H9 (cell line): ENCODE measurements around the gene PEPD. TPM values are rescaled to one million over a fixed set of nuclear protein-coding genes. Genes with fewer than 3 reads are reported as not detected.

Experiments
- DNase-seq: peaks from one replicate; pipeline ENCODE4 v3.0.0-alpha.2; 2017
- H2AFZ ChIP-seq: one replicate; pipeline ENCODE4 v1.6.1; 2013; ENCODE audit warnings: mild to moderate bottlenecking, low read length, control low read depth, moderate library complexity
- H2AK5ac ChIP-seq: 2 replicates; pipeline ENCODE4 v1.6.1; 2013; ENCODE audit warnings: low read length, control low read depth, mixed read lengths; ENCODE audit not compliant: insufficient read length
- H2BK120ac ChIP-seq: one replicate; pipeline ENCODE4 v1.6.1; 2013; ENCODE audit warnings: low read depth, mild to moderate bottlenecking, low read length, control low read depth, inconsistent platforms; ENCODE audit not compliant: poor library complexity, severe bottlenecking
- H2BK12ac ChIP-seq: 2 replicates; pipeline ENCODE4 v1.6.1; 2013; ENCODE audit warnings: low read length, control low read depth, mixed read lengths, low read depth; ENCODE audit not compliant: insufficient read length
- H2BK15ac ChIP-seq: 2 replicates; pipeline ENCODE4 v1.6.1; 2013; ENCODE audit warnings: low read depth, low read length, control low read depth
- H2BK20ac ChIP-seq: one replicate; pipeline ENCODE4 v1.6.1; 2013; ENCODE audit warnings: low read depth, mild to moderate bottlenecking, low read length, control low read depth, inconsistent platforms; ENCODE audit not compliant: poor library complexity, severe bottlenecking
- H2BK5ac ChIP-seq: 2 replicates; pipeline ENCODE4 v1.6.1; 2013; ENCODE audit warnings: low read length, control low read depth, mixed read lengths; ENCODE audit not compliant: insufficient read length
- H3K14ac ChIP-seq: 2 replicates; pipeline ENCODE4 v1.6.1; 2013; ENCODE audit warnings: low read length, control low read depth; ENCODE audit not compliant: insufficient read depth
- H3K18ac ChIP-seq: 2 replicates; pipeline ENCODE4 v1.6.1; 2013; ENCODE audit warnings: low read depth, mild to moderate bottlenecking, mixed read lengths, low read length, control low read depth; ENCODE audit not compliant: insufficient read length
- H3K23ac ChIP-seq: 2 replicates; pipeline ENCODE4 v1.6.1; 2013; ENCODE audit warnings: low read length, control low read depth, mixed read lengths, low read depth; ENCODE audit not compliant: insufficient read length
- H3K23me2 ChIP-seq: 2 replicates; pipeline ENCODE4 v1.6.1; 2013; ENCODE audit warnings: low read depth, mild to moderate bottlenecking, mixed read lengths, low read length, control low read depth; ENCODE audit not compliant: insufficient read length, poor library complexity, severe bottlenecking
- H3K27ac ChIP-seq: 2 replicates; pipeline ENCODE4 v1.5.1; 2013; ENCODE audit warnings: low read length, control low read depth, mixed read lengths, low read depth; ENCODE audit not compliant: insufficient read length
- H3K27me3 ChIP-seq: 2 replicates; pipeline ENCODE4 v1.6.1; 2013; ENCODE audit warnings: low read length, control low read depth, inconsistent platforms; ENCODE audit not compliant: insufficient read depth
- H3K4ac ChIP-seq: 2 replicates; pipeline ENCODE4 v1.6.1; 2013; ENCODE audit warnings: low read depth, mild to moderate bottlenecking, control low read depth, inconsistent platforms, low read length, moderate library complexity
- H3K4me1 ChIP-seq: 2 replicates; pipeline ENCODE4 v1.6.1; 2013; ENCODE audit warnings: low read length, control low read depth, inconsistent platforms; ENCODE audit not compliant: insufficient read depth
- H3K4me2 ChIP-seq: 2 replicates; pipeline ENCODE4 v1.6.1; 2013; ENCODE audit warnings: low read length, control low read depth, mixed read lengths; ENCODE audit not compliant: insufficient read length, insufficient read depth
- H3K56ac ChIP-seq: 2 replicates; pipeline ENCODE4 v1.6.1; 2013; ENCODE audit warnings: low read depth, mild to moderate bottlenecking, mixed read lengths, low read length, control low read depth; ENCODE audit not compliant: insufficient read length
- H3K79me1 ChIP-seq: 2 replicates; pipeline ENCODE4 v1.6.1; 2013; ENCODE audit warnings: low read depth, mild to moderate bottlenecking, moderate library complexity, low read length, control low read depth, inconsistent platforms; ENCODE audit not compliant: insufficient read depth, poor library complexity, severe bottlenecking
- H3K79me2 ChIP-seq: 2 replicates; pipeline ENCODE4 v1.6.1; 2013; ENCODE audit warnings: low read length, control low read depth, inconsistent platforms; ENCODE audit not compliant: insufficient read depth
- H3K9ac ChIP-seq: 2 replicates; pipeline ENCODE4 v1.6.1; 2013; ENCODE audit warnings: low read length, control low read depth, mixed read lengths; ENCODE audit not compliant: insufficient read length; ENCODE audit errors: extremely low read depth
- H3K9me3 ChIP-seq: one replicate; pipeline ENCODE4 v1.6.1; 2013; ENCODE audit warnings: low read depth, low read length, inconsistent platforms; ENCODE audit not compliant: control insufficient read depth
- H3T11ph ChIP-seq: one replicate; pipeline ENCODE4 v1.6.1; 2013; ENCODE audit warnings: mild to moderate bottlenecking, low read length, control low read depth, inconsistent platforms
- H4K20me1 ChIP-seq: one replicate; pipeline ENCODE4 v1.6.1; 2013; ENCODE audit not compliant: control insufficient read depth, insufficient read length, insufficient read depth
- H4K5ac ChIP-seq: 2 replicates; pipeline ENCODE4 v1.6.1; 2013; ENCODE audit warnings: low read depth, mild to moderate bottlenecking, mixed read lengths, low read length, control low read depth; ENCODE audit not compliant: insufficient read length
- H4K8ac ChIP-seq: replicated peaks from 2 replicates; pipeline ENCODE4 v1.6.1; 2013; ENCODE audit warnings: low read length, control low read depth, mixed read lengths, low read depth; ENCODE audit not compliant: insufficient read length
- H4K91ac ChIP-seq: 2 replicates; pipeline ENCODE4 v1.6.1; 2013; ENCODE audit warnings: low read depth, mild to moderate bottlenecking, moderate library complexity, mixed read lengths, low read length, control low read depth; ENCODE audit not compliant: insufficient read length
- H3K27ac Mint-ChIP-seq, 3 experiments: 2 replicates in 2 of 3; 3 replicates in 1 of 3; pipeline ENCODE4 v1.8.0; 2020 to 2021; ENCODE audit warnings: mixed read lengths in 3 of 3, mild to moderate bottlenecking in 1 of 3, moderate library complexity in 1 of 3
- H3K27me3 Mint-ChIP-seq: 2 replicates; pipeline ENCODE4 v1.8.0; 2021; ENCODE audit warnings: low read depth, mild to moderate bottlenecking, moderate library complexity, mixed read lengths
- H3K36me3 Mint-ChIP-seq, 3 experiments: 2 replicates in 2 of 3; 3 replicates in 1 of 3; pipeline ENCODE4 v1.8.0; 2020 to 2021; ENCODE audit warnings: low read depth in 3 of 3, mixed read lengths in 3 of 3; ENCODE audit not compliant: insufficient read depth in 1 of 3
- H3K4me1 Mint-ChIP-seq, 2 experiments: 2 replicates each; pipeline ENCODE4 v1.8.0; 2020; ENCODE audit warnings: mixed read lengths in 2 of 2
- H3K4me3 Mint-ChIP-seq, 2 experiments: 2 replicates in 1 of 2; 3 replicates in 1 of 2; pipeline ENCODE4 v1.8.0; 2020 to 2021; ENCODE audit warnings: mild to moderate bottlenecking in 2 of 2, mixed read lengths in 2 of 2, moderate library complexity in 1 of 2
- H3K9me3 Mint-ChIP-seq, 2 experiments: 2 replicates in 1 of 2; 3 replicates in 1 of 2; pipeline ENCODE4 v1.8.0; 2020; ENCODE audit warnings: mild to moderate bottlenecking in 2 of 2, mixed read lengths in 2 of 2, moderate library complexity in 1 of 2
- CTCF ChIP-seq: fragments of 200-600 bp; sonication (generic); conservative IDR thresholded peaks from 3 replicates; pipeline ENCODE4 v1.8.0; 2021; ENCODE audit warnings: antibody characterized with exemption, mild to moderate bottlenecking
- WGBS: extraction: QIAGEN DNeasy Blood & Tissue Kit; methylation state at CpG from one replicate; pipeline ENCODE4 v1.1.7; 2013; ENCODE audit warnings: missing lambda C conversion rate, low lambda C conversion rate, mixed read lengths; ENCODE audit not compliant: insufficient read length; ENCODE audit errors: extremely low coverage; 5-methylcytosine and 5-hydroxymethylcytosine counted together
- total RNA-seq: library from RNA; stranded (reverse); gene quantifications from 2 replicates; pipeline ENCODE4 v1.2.1, GENCODE V29; 2021

PEPD gene
- total RNA-seq, 1 experiment from 2014 or later, result 52.8 TPM

GRCh38 chr19:33412601-33413425 is 108.8 kb downstream of the PEPD start:
- H4K5ac ChIP-seq, result no peak overlapping the region
- H3K18ac ChIP-seq, result no peak overlapping the region
- H3K56ac ChIP-seq, result no peak overlapping the region
- H3K4me2 ChIP-seq, result no peak overlapping the region
- H4K20me1 ChIP-seq, result no peaks in the 10 kb centered on the region
- no peak overlapping the region for H2BK120ac ChIP-seq
- no peaks in the 10 kb centered on the region for H3K79me1 ChIP-seq
- no peaks in the 10 kb centered on the region for H3K23me2 ChIP-seq
- no peaks in the 10 kb centered on the region; a peak in 1 of 7 replicates for H3K36me3 Mint-ChIP-seq
- H3K14ac ChIP-seq, result no peak overlapping the region; the same call in 1 of the 2 replicates
- H3K23ac ChIP-seq, result no peak overlapping the region
- H2AK5ac ChIP-seq, result no peak overlapping the region
- H3T11ph ChIP-seq, result no peak overlapping the region
- no peaks in the 10 kb centered on the region for H3K9me3 Mint-ChIP-seq
- no peak for TF ChIP-seq CTCF
- no peaks in the 10 kb centered on the region for H3K4me1 ChIP-seq
- DNase-seq, result no peak
- no peak overlapping the region for H2BK12ac ChIP-seq
- H2AFZ ChIP-seq, result no peak overlapping the region
- no peaks in the 10 kb centered on the region for H3K9me3 ChIP-seq
- H4K8ac ChIP-seq, result no peak overlapping the region
- no peak overlapping the region for H3K9ac ChIP-seq
- no peak overlapping the region for H2BK20ac ChIP-seq
- no peak overlapping the region for H4K91ac ChIP-seq
- H3K27ac ChIP-seq, result no peak overlapping the region
- H3K27ac Mint-ChIP-seq, result peak overlapping the region in 2 of 3 experiments; percentile 52 to 64; a peak in 3 of 7 replicates
- no peaks in the 10 kb centered on the region for H3K27me3 ChIP-seq
- peaks cover 4 to 8% of the 10 kb centered on the region in 2 experiments for H3K4me1 Mint-ChIP-seq
- H2BK5ac ChIP-seq, result no peak overlapping the region
- no peak overlapping the region for H3K4me3 Mint-ChIP-seq
- no peaks in the 10 kb centered on the region for H3K79me2 ChIP-seq
- no peaks in the 10 kb centered on the region for H3K27me3 Mint-ChIP-seq
- H3K4ac ChIP-seq, result no peak overlapping the region
- no CpG with 5 or more reads among the region's 18 CpGs for WGBS
- H2BK15ac ChIP-seq, result no peak overlapping the region
